Muscle layer of colon (tissue), 2 donors: ENCODE data around the gene NT5C3A.

Source experiments
- H3K27ac ChIP-seq: one replicate; pipeline ENCODE4 v1.7.0; 2013; ENCODE audit warnings: low read depth, mild to moderate bottlenecking, low read length, moderate library complexity
- H3K27me3 ChIP-seq, 2 donors: one replicate each; pipeline ENCODE4 v1.7.0; 2013; ENCODE audit warnings: low read length in 2 of 2, mild to moderate bottlenecking in 2 of 2; ENCODE audit not compliant: insufficient read depth in 2 of 2, control insufficient read depth in 1 of 2
- H3K36me3 ChIP-seq: one replicate; pipeline ENCODE4 v1.7.0; 2013; ENCODE audit warnings: mild to moderate bottlenecking, low read length; ENCODE audit not compliant: insufficient read depth
- H3K4me1 ChIP-seq: one replicate; pipeline ENCODE4 v1.7.0; 2013; ENCODE audit warnings: mild to moderate bottlenecking, low read length; ENCODE audit not compliant: insufficient read depth
- H3K4me3 ChIP-seq, 2 donors: one replicate each; pipeline ENCODE4 v1.7.0; 2013; ENCODE audit warnings: low read length in 2 of 2, low read depth in 1 of 2, mild to moderate bottlenecking in 1 of 2, moderate library complexity in 1 of 2
- H3K9ac ChIP-seq: one replicate; pipeline ENCODE4 v1.7.0; 2013; ENCODE audit warnings: low read length
- H3K9me3 ChIP-seq: one replicate; pipeline ENCODE4 v1.7.0; 2013; ENCODE audit warnings: mild to moderate bottlenecking, low read length
- donor health status: abdominal sarcoma.
- donor health status: Adenocarcinoma of cecum.

The NT5C3A gene

GRCh38 chr7:33093266-33093665, 30.7 kb upstream of the NT5C3A start:
- Histone ChIP-seq H3K27me3 (no peaks in the 10 kb centered on the region), H3K4me3 (no peak overlapping the region), H3K36me3 (peaks cover 44% of the 10 kb centered on the region), H3K9ac (no peak overlapping the region), H3K27ac (no peak overlapping the region), H3K9me3 (no peaks in the 10 kb centered on the region), H3K4me1 (no peaks in the 10 kb centered on the region)

- H3K27ac ChIP-seq: no peak overlapping the region
- H3K36me3 ChIP-seq: peaks cover 29% of the 10 kb centered on the region
- H3K27me3 ChIP-seq: no peaks in the 10 kb centered on the region
These were observed 29.1 kb upstream of the NT5C3A start for GRCh38 chr7:33091641-33092191.

DNA sequence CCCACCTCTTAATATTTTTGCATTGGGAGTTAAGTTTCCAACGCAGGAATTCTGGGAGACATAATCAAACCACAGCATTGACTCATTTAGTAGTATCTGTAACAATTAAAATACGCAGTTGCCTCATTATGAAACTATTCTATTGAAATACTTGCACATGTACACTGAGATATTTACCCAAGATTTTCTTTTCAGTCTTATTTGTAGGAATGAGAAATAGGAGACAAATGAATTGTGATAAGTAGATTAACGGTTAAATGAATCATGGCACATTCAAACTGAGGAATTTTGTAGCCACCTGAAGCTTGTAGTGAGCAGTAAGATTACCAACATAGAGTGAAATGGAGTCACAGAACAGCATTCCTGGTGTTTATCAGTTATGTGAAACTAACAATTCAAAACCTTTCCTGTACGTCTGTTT, 28.5 kb upstream of the NT5C3A start:
- no peaks in the 10 kb centered on the region for H3K9me3 ChIP-seq
- H3K27me3 ChIP-seq: no peaks in the 10 kb centered on the region

More at GRCh38 chr7:33091641-33092191, 29.1 kb upstream of the NT5C3A start:
- H3K9ac ChIP-seq: no peak overlapping the region
- H3K4me3 ChIP-seq: no peak overlapping the region
- no peaks in the 10 kb centered on the region for H3K9me3 ChIP-seq
- H3K4me1 ChIP-seq: no peaks in the 10 kb centered on the region

DNA sequence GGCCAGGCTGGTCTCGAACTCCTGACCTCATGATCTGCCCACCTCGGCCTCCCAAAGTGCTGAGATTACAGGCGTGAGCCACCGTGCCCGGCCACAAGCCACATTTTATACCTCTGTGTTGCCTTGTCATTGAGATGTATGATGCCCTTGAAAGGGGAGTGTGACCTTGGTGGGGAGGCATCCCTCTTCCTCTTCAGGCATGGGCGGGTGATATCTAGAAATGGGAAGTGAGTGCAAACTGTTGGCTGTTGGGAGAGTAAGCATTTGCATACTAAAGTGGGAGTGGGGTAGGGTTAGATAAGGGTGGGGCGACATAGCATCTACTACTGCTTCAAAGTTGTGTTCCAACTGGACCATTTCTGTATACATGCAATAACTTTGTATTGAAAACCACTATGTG, 26.6 kb upstream of the NT5C3A start:
- Histone ChIP-seq H3K27me3 (no peaks in the 10 kb centered on the region), H3K9ac (no peak overlapping the region), H3K4me3 (no peak overlapping the region)

More for the DNA sequence above, 28.5 kb upstream of the NT5C3A start:
- no peak overlapping the region for H3K27ac ChIP-seq
- peaks cover 23% of the 10 kb centered on the region for H3K36me3 ChIP-seq
- H3K4me1 ChIP-seq: no peaks in the 10 kb centered on the region
- H3K4me3 ChIP-seq: no peak overlapping the region
- H3K9ac ChIP-seq: no peak overlapping the region

GRCh38 chr7:33087858-33088257, 25.3 kb upstream of the NT5C3A start:
- no peak overlapping the region for H3K9ac ChIP-seq

More for the DNA sequence above, 26.6 kb upstream of the NT5C3A start:
- H3K9me3 ChIP-seq: no peaks in the 10 kb centered on the region
- no peak overlapping the region for H3K27ac ChIP-seq
- H3K36me3 ChIP-seq: peaks cover 9% of the 10 kb centered on the region
- H3K4me1 ChIP-seq: no peaks in the 10 kb centered on the region

GRCh38 chr7:33087356-33087755, 24.8 kb upstream of the NT5C3A start:
- Histone ChIP-seq H3K27ac (no peak overlapping the region), H3K36me3 (no peaks in the 10 kb centered on the region), H3K9ac (no peak overlapping the region), H3K27me3 (no peaks in the 10 kb centered on the region), H3K9me3 (no peaks in the 10 kb centered on the region), H3K4me1 (no peaks in the 10 kb centered on the region), H3K4me3 (no peak overlapping the region)

More at GRCh38 chr7:33087858-33088257, 25.3 kb upstream of the NT5C3A start:
- Histone ChIP-seq H3K27me3 (no peaks in the 10 kb centered on the region), H3K36me3 (no peaks in the 10 kb centered on the region), H3K4me3 (no peak overlapping the region), H3K27ac (no peak overlapping the region), H3K4me1 (no peaks in the 10 kb centered on the region), H3K9me3 (no peaks in the 10 kb centered on the region)

GRCh38 chr7:33079763-33080690, 17.5 kb upstream of the NT5C3A start:
- H3K9me3 ChIP-seq: no peaks in the 10 kb centered on the region
- H3K27ac ChIP-seq: no peak overlapping the region
- no peaks in the 10 kb centered on the region for H3K27me3 ChIP-seq
- H3K4me1 ChIP-seq: no peaks in the 10 kb centered on the region
- no peak overlapping the region for H3K4me3 ChIP-seq
- H3K9ac ChIP-seq: no peak overlapping the region
- H3K36me3 ChIP-seq: no peaks in the 10 kb centered on the region

- Histone ChIP-seq H3K27ac (no peak overlapping the region), H3K36me3 (no peaks in the 10 kb centered on the region), H3K9ac (no peak overlapping the region), H3K4me1 (no peaks in the 10 kb centered on the region), H3K27me3 (no peaks in the 10 kb centered on the region), H3K9me3 (no peaks in the 10 kb centered on the region), H3K4me3 (no peak overlapping the region)
These were observed 16.5 kb upstream of the NT5C3A start for GRCh38 chr7:33079096-33079495.

- Histone ChIP-seq H3K27me3 (no peaks in the 10 kb centered on the region), H3K9ac (no peak overlapping the region), H3K4me3 (no peak overlapping the region), H3K9me3 (no peaks in the 10 kb centered on the region), H3K36me3 (no peaks in the 10 kb centered on the region), H3K27ac (no peak overlapping the region), H3K4me1 (peaks cover 13% of the 10 kb centered on the region)
These were observed 14.2 kb upstream of the NT5C3A start for GRCh38 chr7:33076737-33077136.

DNA sequence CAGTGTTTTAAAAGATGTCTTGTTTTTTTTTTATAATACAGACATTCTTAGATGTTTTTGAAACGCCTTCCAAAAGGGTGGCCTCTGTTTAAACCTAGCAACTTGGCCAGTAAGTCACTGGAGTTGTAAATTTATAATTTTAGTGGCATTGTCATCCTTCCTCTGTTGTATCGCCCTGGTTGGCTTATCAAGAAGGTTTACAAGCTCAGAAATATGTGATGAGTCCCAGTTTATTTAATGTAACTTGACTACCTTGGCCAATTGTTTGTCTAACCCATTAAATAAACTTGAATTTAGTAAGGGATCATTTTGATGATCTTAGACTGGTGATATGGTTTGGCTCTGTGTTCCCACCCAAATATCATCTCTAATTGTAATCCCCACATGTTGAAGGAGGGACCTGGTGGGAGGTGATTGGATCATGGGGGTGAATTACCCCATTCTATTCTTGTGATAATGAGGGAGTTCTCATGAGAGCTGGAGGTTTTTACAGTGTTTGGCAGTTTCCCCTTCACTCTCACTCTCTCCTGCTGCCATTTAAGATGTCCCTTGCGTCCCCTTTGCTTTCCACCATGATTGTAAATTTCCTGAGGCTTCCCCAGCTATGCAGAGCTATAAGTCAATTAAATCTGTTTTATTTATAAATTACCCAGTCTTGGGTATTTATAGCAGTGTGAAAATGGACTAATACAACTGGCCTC, 13.4 kb upstream of the NT5C3A start:
- Histone ChIP-seq H3K36me3 (no peaks in the 10 kb centered on the region), H3K4me1 (peaks cover 13% of the 10 kb centered on the region), H3K9me3 (no peaks in the 10 kb centered on the region), H3K4me3 (no peak overlapping the region), H3K9ac (no peak overlapping the region), H3K27ac (no peak overlapping the region), H3K27me3 (no peaks in the 10 kb centered on the region)

GRCh38 chr7:33073243-33073642, 10.7 kb upstream of the NT5C3A start:
- Histone ChIP-seq H3K4me3 (no peak overlapping the region), H3K36me3 (no peaks in the 10 kb centered on the region), H3K27ac (no peak overlapping the region), H3K9ac (no peak overlapping the region), H3K9me3 (no peaks in the 10 kb centered on the region), H3K4me1 (peaks cover 13% of the 10 kb centered on the region), H3K27me3 (no peaks in the 10 kb centered on the region)
